ENCODE results near the gene PRICKLE3.

PRICKLE3 gene

DNA sequence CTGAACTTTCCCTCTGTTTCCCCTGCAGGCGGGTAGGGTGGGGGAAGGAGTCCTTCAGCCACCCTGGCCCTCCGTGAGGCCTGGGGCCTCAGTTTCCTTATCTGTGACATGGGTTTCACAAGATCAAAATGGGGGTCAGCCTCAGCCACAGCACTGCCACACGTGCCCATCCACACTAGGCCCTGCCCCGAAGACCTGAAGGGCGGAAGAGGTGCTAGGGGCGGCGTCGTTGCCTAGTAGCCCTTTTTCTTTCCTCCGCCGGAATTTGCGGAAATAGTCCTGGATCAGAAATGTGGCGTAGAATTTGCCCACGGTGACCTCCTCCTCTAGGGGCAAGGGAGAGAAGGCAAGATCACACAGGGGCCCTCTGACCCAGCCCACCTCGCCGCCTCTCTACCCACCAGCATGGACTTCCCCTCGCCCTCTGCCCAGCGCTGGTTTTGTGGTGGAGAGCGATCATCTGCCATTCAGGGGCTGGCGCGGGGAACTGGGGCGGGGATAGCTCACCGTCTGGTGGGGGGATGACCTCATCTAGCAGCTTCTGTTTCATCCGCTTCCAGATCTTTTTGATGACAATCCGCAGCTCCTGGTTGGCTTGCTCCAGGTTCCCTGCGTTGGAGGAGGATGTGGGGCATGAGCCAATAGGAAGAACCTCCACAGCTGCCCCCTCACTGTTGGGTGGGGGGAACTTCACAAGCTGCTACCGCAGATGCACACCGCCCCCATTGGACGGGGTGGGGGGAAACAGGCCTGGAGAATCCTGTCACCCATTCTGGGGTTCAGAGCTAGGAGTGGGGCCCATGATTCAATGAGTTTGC is 23.5 kb upstream of the PRICKLE3 start:
- peak overlapping the region; percentile 1 for H3K4me3 ChIP-seq (ENCODE audit: low read depth, low read length)

DNA sequence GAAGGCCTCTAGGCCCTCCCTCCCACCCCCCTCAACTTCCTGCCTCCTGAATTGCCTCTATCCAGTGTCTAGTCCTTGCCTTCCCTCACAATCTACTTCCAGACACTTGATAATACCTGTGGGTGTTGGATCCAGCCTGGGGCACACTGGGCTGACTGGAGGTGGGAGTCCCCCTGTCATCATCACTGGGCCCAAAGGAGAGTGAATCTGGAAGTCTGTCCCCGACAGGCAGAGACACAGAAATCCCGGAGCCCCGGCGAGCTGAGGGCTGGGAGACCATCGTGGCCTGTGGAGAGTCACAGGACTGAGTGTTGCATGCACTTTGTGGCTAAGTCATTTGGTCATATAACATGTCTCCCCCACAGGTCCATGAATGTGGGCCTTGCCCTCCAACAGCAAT is 22.2 kb upstream of the PRICKLE3 start:
- no peak overlapping the region for H3K4me3 ChIP-seq (ENCODE audit: low read depth, low read length)

DNA sequence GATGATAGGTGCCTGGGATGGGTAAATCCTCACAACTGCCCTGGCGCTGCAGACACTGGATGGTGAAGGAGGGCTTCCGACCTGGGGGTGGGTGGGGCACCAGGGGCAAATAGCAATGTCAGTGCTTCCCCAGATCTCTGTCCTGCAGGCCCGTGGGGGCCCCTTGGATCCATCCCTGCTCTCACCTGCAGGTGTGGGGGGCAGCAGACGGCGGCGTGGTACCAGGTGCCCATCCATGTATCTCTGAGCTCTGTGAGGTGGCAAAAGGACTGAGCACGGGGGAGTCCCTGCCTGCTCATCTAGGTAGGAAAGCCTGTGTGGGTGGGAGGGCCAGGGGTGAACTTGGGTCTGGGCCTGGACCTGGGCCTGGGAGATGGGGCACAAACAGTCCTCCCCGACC is 20.4 kb upstream of the PRICKLE3 start:
- no peak overlapping the region for H3K4me3 ChIP-seq (ENCODE audit: low read depth, low read length)

DNA sequence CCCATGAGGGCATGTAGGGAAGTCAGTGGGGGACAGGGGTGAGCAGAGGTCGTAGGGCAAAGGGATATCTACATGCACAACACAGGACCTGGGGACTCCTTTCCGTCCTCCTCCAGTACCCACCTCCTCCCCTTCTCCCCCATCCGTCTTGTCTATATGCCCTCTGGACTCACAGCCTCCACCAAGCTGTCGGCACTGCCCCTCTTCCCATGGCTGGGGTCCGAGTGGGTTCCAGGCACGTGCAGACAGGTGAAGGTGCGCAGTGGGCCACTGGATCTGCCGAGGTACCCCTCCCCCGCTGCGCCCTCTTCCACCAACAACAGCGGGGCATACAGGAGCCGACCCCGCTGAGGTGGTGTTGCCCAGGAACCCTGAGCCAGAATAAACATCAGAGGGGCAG is 19.3 kb upstream of the PRICKLE3 start:
- no peak overlapping the region for H3K4me3 ChIP-seq (ENCODE audit: low read depth, low read length)

GRCh38 chrX:49204709-49205108 is 18.5 kb upstream of the PRICKLE3 start:
- H3K4me3 ChIP-seq (ENCODE audit: low read depth, low read length) = no peak overlapping the region

DNA sequence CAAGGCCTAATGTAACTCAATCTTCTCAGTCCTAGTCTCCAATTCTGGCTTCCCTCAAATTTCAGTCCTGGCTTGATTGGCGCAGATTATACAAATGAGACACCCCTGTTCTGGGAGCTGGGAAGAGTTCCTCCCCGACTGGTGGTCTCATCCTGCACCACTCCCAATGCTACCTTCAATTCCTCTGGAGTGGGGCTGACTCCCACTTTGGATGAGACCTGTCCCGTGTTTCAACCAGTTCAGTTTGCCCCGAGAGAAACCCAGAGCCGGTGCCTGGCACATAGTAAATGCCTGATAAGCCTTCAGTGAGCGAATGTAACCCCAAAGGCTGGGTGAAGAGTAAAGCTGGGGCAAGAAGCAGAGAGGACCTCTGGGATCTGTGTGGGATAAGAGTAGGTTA is 17.8 kb upstream of the PRICKLE3 start:
- no peak overlapping the region for H3K4me3 ChIP-seq (ENCODE audit: low read depth, low read length)

GRCh38 chrX:49203536-49203935 is 17.4 kb upstream of the PRICKLE3 start:
- H3K4me3 ChIP-seq (ENCODE audit: low read depth, low read length) = no peak overlapping the region

DNA sequence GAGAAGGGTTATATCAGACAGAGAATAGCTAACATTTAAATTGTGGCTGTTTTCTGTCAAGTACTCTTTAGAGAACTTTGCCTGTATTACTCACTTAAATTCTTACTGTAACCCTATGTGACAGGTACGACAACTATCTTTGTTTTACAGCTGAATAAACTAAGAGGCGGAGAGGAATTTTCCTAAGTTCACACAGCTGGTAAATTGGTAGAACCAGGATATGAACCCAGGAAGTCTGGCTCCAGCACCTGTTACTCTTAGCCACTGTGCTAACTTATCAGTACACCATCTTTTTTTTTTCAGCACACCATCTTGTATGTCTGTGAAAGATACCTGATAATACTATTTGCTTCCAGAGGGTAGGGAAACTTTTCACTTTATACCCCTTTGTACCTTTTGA is 15.8 kb upstream of the PRICKLE3 start:
- no peak overlapping the region for H3K4me3 ChIP-seq (ENCODE audit: low read depth, low read length)

- peak within 1 kb of the TSS; percentile 34 for H3K4me3 ChIP-seq (ENCODE audit: low read depth, low read length)
Measured at GRCh38 chrX:49199906-49200771, 14.0 kb upstream of the PRICKLE3 start, which contains the start of gene SYP. Gene SYP (minus strand): TSS chrX:49200193. CDS start chrX:49200186, 7 bp downstream.

DNA sequence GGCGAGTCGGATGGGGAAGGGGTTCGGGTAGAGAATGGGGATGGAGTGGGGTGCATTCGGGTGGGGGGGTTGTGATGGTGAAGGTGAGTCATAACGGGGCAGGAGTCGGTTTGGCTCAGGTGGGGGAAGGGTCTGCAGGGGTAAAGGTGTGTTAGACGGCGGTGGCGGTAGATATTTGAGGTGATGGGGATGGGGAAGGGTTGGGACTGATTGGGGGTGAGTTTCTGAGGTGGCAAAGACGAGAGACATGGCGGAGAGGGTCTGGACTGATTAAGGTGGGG is 13.1 kb upstream of the PRICKLE3 start:
- H3K4me3 ChIP-seq (ENCODE audit: low read depth, low read length) = peak overlapping the region; percentile 34

GRCh38 chrX:49198540-49199314 is 12.6 kb upstream of the PRICKLE3 start:
- H3K4me3 ChIP-seq (ENCODE audit: low read depth, low read length) = no peak overlapping the region

DNA sequence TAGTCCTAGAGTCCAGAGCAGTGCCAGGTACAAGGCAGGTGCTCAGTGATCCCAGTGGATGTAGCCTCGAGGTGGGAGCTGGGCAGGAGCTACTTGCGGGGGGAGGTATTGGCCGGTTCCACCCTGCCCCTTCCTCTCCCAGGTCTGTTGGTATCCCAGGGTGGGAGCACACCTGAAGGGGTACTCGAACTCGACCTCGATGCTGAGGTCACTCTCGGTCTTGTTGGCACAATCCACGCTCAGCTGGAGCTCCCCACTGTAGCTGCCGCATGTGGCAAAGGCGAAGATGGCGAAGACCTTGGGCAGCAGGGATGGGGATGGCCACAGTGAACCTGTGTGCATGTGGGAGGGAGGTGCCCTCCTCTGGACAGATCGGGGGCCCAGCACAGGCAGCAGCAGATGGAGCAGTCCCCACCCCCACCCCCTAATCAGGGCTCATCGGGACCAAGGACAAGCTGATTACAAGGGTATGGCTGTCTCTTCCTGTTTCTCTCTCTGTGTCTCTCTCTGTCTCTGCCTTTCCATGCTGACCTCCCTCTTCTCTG is 11.4 kb upstream of the PRICKLE3 start:
- H3K4me3 ChIP-seq (ENCODE audit: low read depth, low read length) = no peak overlapping the region

- no peak overlapping the region for H3K4me3 ChIP-seq (ENCODE audit: low read depth, low read length)
Measured at GRCh38 chrX:49193542-49193964, 7.4 kb upstream of the PRICKLE3 start.

DNA sequence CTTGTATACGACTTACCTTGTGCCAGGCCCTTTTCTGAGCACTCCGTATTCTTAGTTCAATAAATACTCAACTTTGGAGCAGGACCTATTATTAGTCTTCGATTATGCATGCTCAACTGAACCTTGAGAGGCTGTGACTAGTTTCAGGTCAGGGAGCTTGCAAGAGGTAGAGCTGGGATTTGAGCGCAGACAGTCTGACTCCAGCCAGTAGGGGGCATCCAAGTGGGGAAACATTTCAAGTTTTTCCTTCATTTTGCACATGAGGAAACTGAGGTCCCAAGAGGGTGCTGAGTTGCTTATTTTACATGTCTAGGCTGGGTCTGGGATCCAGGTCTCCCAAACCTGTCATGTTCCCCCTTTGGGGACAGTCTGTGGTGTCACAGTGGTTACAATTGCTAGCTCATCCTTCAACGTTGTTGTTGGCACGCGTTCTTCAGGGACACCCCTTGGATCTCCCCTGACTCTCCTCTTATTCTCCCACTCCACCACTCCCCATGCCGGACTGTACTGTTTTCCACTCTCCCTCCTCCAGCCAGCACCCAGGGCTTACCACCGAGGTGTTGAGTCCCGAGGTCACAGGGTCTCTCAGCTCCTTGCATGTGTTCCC is 6.7 kb upstream of the PRICKLE3 start:
- no peak overlapping the region for H3K4me3 ChIP-seq (ENCODE audit: low read depth, low read length)

- peak overlapping the region; percentile 54 for H3K4me3 ChIP-seq (ENCODE audit: low read depth, low read length)
Measured at GRCh38 chrX:49191574-49192011, 5.4 kb upstream of the PRICKLE3 start.

DNA sequence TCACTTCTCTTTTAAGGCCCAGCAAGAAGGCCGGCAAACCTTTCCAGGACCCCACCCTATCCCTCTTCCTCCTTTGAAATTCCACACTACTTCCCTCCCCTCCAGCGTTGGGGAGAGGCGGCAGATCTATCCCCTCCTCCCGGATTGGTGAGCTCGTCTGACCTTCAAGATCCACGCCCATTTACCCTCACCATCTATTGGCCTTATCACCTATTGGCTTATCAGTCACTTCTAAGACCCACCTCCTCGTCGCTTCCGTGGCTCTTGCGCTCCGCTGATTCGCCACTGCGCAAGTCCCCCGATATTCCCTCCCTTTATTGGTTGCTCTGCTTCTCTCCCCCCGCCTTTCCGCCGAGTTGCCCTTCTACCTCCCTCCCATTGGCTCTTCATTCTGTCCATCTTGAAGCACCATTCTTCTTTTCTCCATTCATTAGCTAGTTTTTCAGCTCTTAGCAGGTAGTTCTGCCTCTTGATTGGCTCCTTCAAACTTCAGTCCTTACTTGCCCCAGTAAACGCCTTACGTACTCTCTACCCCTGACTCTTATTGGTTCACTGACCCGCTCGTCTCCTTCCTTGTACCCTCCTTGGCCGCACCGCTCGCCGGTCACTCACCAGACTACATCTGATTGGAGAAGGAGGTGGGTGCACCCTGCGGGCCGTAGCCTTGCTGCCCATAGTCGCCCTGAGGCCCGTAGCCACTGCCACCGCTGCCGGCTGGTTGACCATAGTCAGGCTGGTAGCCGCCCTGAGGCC is 4.8 kb upstream of the PRICKLE3 start:
- peak overlapping the region; percentile 54 for H3K4me3 ChIP-seq (ENCODE audit: low read depth, low read length)

DNA sequence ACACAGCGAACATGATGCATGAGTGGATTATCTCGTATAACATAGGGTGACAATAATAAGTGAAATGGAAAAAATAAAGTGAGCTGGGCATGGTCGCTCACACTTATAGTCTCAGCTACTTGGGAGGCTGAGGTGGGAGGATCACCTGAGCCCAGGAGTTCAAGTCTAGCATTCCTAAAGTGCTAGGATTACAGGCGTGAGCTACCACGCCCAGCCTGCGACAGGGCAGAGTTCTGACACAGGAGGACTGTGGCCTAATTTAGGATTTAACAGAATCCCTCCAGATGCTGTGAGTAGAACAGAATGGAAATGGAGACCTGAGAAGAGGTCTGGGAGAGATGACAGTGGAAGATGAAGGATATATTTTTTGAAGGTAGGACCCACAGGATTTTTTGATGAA is 3.4 kb upstream of the PRICKLE3 start:
- no peak overlapping the region for H3K4me3 ChIP-seq (ENCODE audit: low read depth, low read length)

- no peak overlapping the region for H3K4me3 ChIP-seq (ENCODE audit: low read depth, low read length)
Measured at GRCh38 chrX:49188468-49189076, 2.4 kb upstream of the PRICKLE3 start.

GRCh38 chrX:49187526-49187925 is 1.4 kb upstream of the PRICKLE3 start:
- H3K4me3 ChIP-seq (ENCODE audit: low read depth, low read length) = no peak overlapping the region

GRCh38 chrX:49187028-49187394 is 838 bp upstream of the PRICKLE3 start:
- H3K4me3 ChIP-seq (ENCODE audit: low read depth, low read length) = no peak overlapping the region
